H1 (cell line): Measurements from ENCODE around the gene PHF14. TPM values are rescaled to one million over a fixed set of nuclear protein-coding genes. Genes with fewer than 3 reads are reported as not detected.

Experiments
- CTCF ChIA-PET: fragments of 300-600 bp; sonication (Branson Sonifier 250); formaldehyde crosslinking; loops from one replicate; lab custom pipeline; 2021; ENCODE audit not compliant: partially characterized antibody; lab: Charles Lee
- POLR2A ChIA-PET: fragments of 300-600 bp; sonication (Branson Sonifier 250); formaldehyde crosslinking; loops from one replicate; lab custom pipeline; 2021; ENCODE audit warnings: inconsistent platforms; ENCODE audit not compliant: partially characterized antibody; lab: Charles Lee
- DNase-seq, 2 experiments: peaks; one replicate each; pipeline versions ENCODE4 v3.0.0 to v3.0.0-alpha.2; 2010 to 2022; ENCODE audit warnings: low spot score in 2 of 2, low read depth in 1 of 2, mixed read lengths in 1 of 2
- FAIRE-seq: peaks from 2 replicates; lab custom pipeline; 2011; peaks lifted over from hg19 to GRCh38; lab: Jason Lieb, UNC
- H2AFZ ChIP-seq: 2 replicates; pipeline ENCODE4 v1.8.1; 2012; ENCODE audit warnings: low read length, inconsistent platforms
- H2AK5ac ChIP-seq: 2 replicates; pipeline ENCODE4 v1.6.1; 2013; ENCODE audit warnings: low read depth, low read length
- H2BK120ac ChIP-seq: replicated peaks from 2 replicates; pipeline ENCODE3; 2013; ENCODE audit warnings: low read depth, low read length, inconsistent platforms
- H2BK12ac ChIP-seq: 2 replicates; pipeline ENCODE4 v1.6.1; 2013; ENCODE audit warnings: low read depth, low read length
- H2BK15ac ChIP-seq: 2 replicates; pipeline ENCODE4 v1.6.1; 2013; ENCODE audit warnings: low read length
- H2BK20ac ChIP-seq: 2 replicates; pipeline ENCODE4 v1.6.1; 2013; ENCODE audit warnings: low read length
- H2BK5ac ChIP-seq: 2 replicates; pipeline ENCODE4 v1.6.1; 2013; ENCODE audit warnings: low read depth, low read length
- H3K14ac ChIP-seq: 2 replicates; pipeline ENCODE4 v1.6.1; 2013; ENCODE audit warnings: inconsistent platforms; ENCODE audit not compliant: insufficient read length
- H3K18ac ChIP-seq: 2 replicates; pipeline ENCODE4 v1.6.1; 2013; ENCODE audit warnings: low read length; ENCODE audit errors: extremely low read depth
- H3K23ac ChIP-seq: 2 replicates; pipeline ENCODE4 v1.6.1; 2013; ENCODE audit warnings: inconsistent platforms; ENCODE audit not compliant: insufficient read length
- H3K23me2 ChIP-seq: 2 replicates; pipeline ENCODE4 v1.6.1; 2013; ENCODE audit warnings: low read depth, low read length
- H3K27ac ChIP-seq: 2 replicates; pipeline ENCODE4 v1.6.1; 2011; ENCODE audit warnings: low read depth, low read length, inconsistent platforms
- H3K27me3 ChIP-seq, 4 experiments: replicated peaks in 1 of 4; 1 replicate in 1 of 4; 2 replicates in 3 of 4; pipeline versions ENCODE4 v1.6.1 to v1.8.1; 2011 to 2013; ENCODE audit warnings: low read length in 3 of 4, mild to moderate bottlenecking in 3 of 4, inconsistent platforms in 2 of 4, mixed read lengths in 2 of 4, moderate library complexity in 1 of 4; ENCODE audit not compliant: control insufficient read depth in 3 of 4, insufficient read depth in 3 of 4; ENCODE audit errors: extremely low read depth in 1 of 4
- H3K36me3 ChIP-seq, 4 experiments: 2 replicates each; pipeline versions ENCODE4 v1.6.1 to v1.8.1; 2011 to 2013; ENCODE audit warnings: mild to moderate bottlenecking in 4 of 4, low read length in 3 of 4, moderate library complexity in 2 of 4, control low read depth in 1 of 4, inconsistent platforms in 1 of 4; ENCODE audit not compliant: insufficient read depth in 4 of 4, control insufficient read depth in 2 of 4
- H3K4ac ChIP-seq: replicated peaks from 2 replicates; pipeline ENCODE3; 2013; ENCODE audit warnings: low read length, low read depth, mixed read lengths, inconsistent platforms; ENCODE audit not compliant: insufficient read length
- H3K4me1 ChIP-seq, 4 experiments: replicated peaks in 1 of 4; 1 replicate in 1 of 4; 2 replicates in 3 of 4; pipeline versions ENCODE4 v1.6.1 to v1.8.1; 2011 to 2013; ENCODE audit warnings: low read length in 3 of 4, inconsistent platforms in 2 of 4, mixed read lengths in 1 of 4; ENCODE audit not compliant: insufficient read depth in 4 of 4, control insufficient read depth in 3 of 4
- H3K4me2 ChIP-seq, 2 experiments: 2 replicates each; pipeline versions ENCODE4 v1.6.1 to v1.8.1; 2011 to 2013; ENCODE audit warnings: low read depth in 2 of 2, low read length in 2 of 2, control low read depth in 1 of 2, inconsistent platforms in 1 of 2, mild to moderate bottlenecking in 1 of 2; ENCODE audit not compliant: insufficient read depth in 1 of 2
- H3K4me3 ChIP-seq, 4 experiments: fragments of 200-600, 300-600 bp in 1 of 4; sonication (generic), shearing (Covaris generic), sonication (Bioruptor Twin) in 1 of 4; 2 replicates each; pipeline versions ENCODE4 v1.5.1 to v1.8.1; 2011 to 2016; ENCODE audit warnings: low read length in 4 of 4, low read depth in 3 of 4, control low read depth in 2 of 4, inconsistent platforms in 2 of 4, mild to moderate bottlenecking in 2 of 4, mixed read lengths in 1 of 4, moderate library complexity in 1 of 4; ENCODE audit not compliant: insufficient read depth in 2 of 4; ENCODE audit errors: extremely low read depth in 1 of 4
- H3K56ac ChIP-seq: replicated peaks from 2 replicates; pipeline ENCODE3; 2013; ENCODE audit warnings: low read depth, mild to moderate bottlenecking, mixed read lengths, low read length, inconsistent platforms; ENCODE audit not compliant: insufficient read length
- H3K79me1 ChIP-seq: 2 replicates; pipeline ENCODE4 v1.6.1; 2013; ENCODE audit warnings: low read depth, low read length, control low read depth
- H3K79me2 ChIP-seq, 2 experiments: 2 replicates each; pipeline versions ENCODE4 v1.6.1 to v1.8.1; 2012 to 2013; ENCODE audit warnings: low read length in 2 of 2, mild to moderate bottlenecking in 2 of 2, inconsistent platforms in 1 of 2; ENCODE audit not compliant: insufficient read depth in 2 of 2, control insufficient read depth in 1 of 2
- H3K9ac ChIP-seq, 4 experiments: replicated peaks in 1 of 4; 1 replicate in 1 of 4; 2 replicates in 3 of 4; pipeline versions ENCODE4 v1.6.1 to v1.8.1; 2011 to 2013; ENCODE audit warnings: low read depth in 3 of 4, low read length in 3 of 4, control low read depth in 2 of 4, mild to moderate bottlenecking in 2 of 4, moderate library complexity in 2 of 4, inconsistent platforms in 1 of 4; ENCODE audit errors: extremely low read depth in 1 of 4
- H3K9me3 ChIP-seq, 2 experiments: 2 replicates each; pipeline versions ENCODE4 v1.6.1 to v1.8.1; 2012 to 2013; ENCODE audit warnings: mild to moderate bottlenecking in 2 of 2, moderate library complexity in 2 of 2, control low read depth in 1 of 2, inconsistent platforms in 1 of 2, low read depth in 1 of 2, low read length in 1 of 2, mixed read lengths in 1 of 2; ENCODE audit not compliant: insufficient read depth in 2 of 2
- H4K20me1 ChIP-seq, 2 experiments: replicated peaks in 1 of 2; 2 replicates each; pipeline versions ENCODE3 to v1.8.1; 2011 to 2013; ENCODE audit warnings: inconsistent platforms in 2 of 2, low read length in 2 of 2, mild to moderate bottlenecking in 1 of 2; ENCODE audit not compliant: insufficient read depth in 2 of 2, control insufficient read depth in 1 of 2
- H4K5ac ChIP-seq: 2 replicates; pipeline ENCODE4 v1.6.1; 2013; ENCODE audit warnings: low read length, low read depth, mixed read lengths, inconsistent platforms; ENCODE audit not compliant: insufficient read length
- H4K8ac ChIP-seq: 2 replicates; pipeline ENCODE4 v1.8.0; 2013; ENCODE audit warnings: mild to moderate bottlenecking, moderate library complexity, low read length, inconsistent platforms; ENCODE audit not compliant: insufficient read depth; ENCODE audit errors: extremely low read depth
- H4K91ac ChIP-seq: replicated peaks from 2 replicates; pipeline ENCODE3; 2013; ENCODE audit warnings: low read length, mixed read lengths, inconsistent platforms; ENCODE audit not compliant: insufficient read length
- GTF2F1 ChIP-seq: IDR thresholded peaks from 2 replicates; pipeline ENCODE4 v1.6.1; 2012; ENCODE audit warnings: low read depth, low read length, improper control_type of control experiment, borderline replicate concordance
- HDAC2 ChIP-seq, 2 experiments: fragments of 300-600 bp in 1 of 2; sonication (generic) in 1 of 2; IDR thresholded peaks; 2 replicates each; pipeline ENCODE4 v1.6.1; 2011 to 2012; ENCODE audit warnings: low read depth in 2 of 2, low read length in 2 of 2, mild to moderate bottlenecking in 2 of 2, moderate library complexity in 2 of 2, borderline replicate concordance in 1 of 2, inconsistent platforms in 1 of 2
- KDM4A ChIP-seq: IDR thresholded peaks from one replicate; pipeline ENCODE4 v1.7.1; 2012; ENCODE audit warnings: low read depth, mild to moderate bottlenecking, moderate library complexity, low read length, inconsistent platforms; ENCODE audit not compliant: severe bottlenecking
- MAFK ChIP-seq: IDR thresholded peaks from 2 replicates; pipeline ENCODE4 v1.6.1; 2012; ENCODE audit warnings: low read depth, mild to moderate bottlenecking, improper control_type of control experiment, low read length
- POU5F1 ChIP-seq: IDR thresholded peaks from 2 replicates; pipeline ENCODE4 v1.6.1; 2011; ENCODE audit warnings: low read depth, mild to moderate bottlenecking, low read length, moderate library complexity
- TAF1 ChIP-seq: IDR thresholded peaks from 2 replicates; pipeline ENCODE4 v1.6.1; 2011; ENCODE audit warnings: mild to moderate bottlenecking, low read depth, low read length
- WGBS, 2 experiments: shearing (Covaris generic) in 1 of 2; methylation state at CpG; one replicate each; pipeline versions ENCODE4 v1.1.6 to v1.1.7; 2013 to 2015; ENCODE audit warnings: low lambda C conversion rate in 2 of 2, mixed read lengths in 2 of 2, inconsistent platforms in 1 of 2, low coverage in 1 of 2, missing lambda C conversion rate in 1 of 2; ENCODE audit not compliant: insufficient replicate concordance in 2 of 2, insufficient coverage in 1 of 2, insufficient read length in 1 of 2; ENCODE audit errors: extremely low coverage in 1 of 2, missing lambda C conversion rate in 1 of 2; 5-methylcytosine and 5-hydroxymethylcytosine counted together
- polyA plus RNA-seq, 7 experiments: library from polyadenylated mRNA; depleted of rRNA in 3 of 7; stranded (reverse) in 5 of 7; unstranded in 2 of 7; fragments of >200 nt in 5 of 7; fragments of 200-250 nt in 2 of 7; gene quantifications; 1 replicate in 5 of 7; 2 replicates in 1 of 7; 4 replicates in 1 of 7; pipeline versions ENCODE4 v1.2.1 to v1.2.3, GENCODE V29; 2011 to 2013; ENCODE audit warnings: missing spikeins in 2 of 7, mixed read lengths in 2 of 7
- total RNA-seq: library from RNA; stranded (reverse); fragmentation: NEBNext Ultra II Directional; extraction: Animal tissue kit (Norgen Biotek cat#: 25700); gene quantifications from 2 replicates; pipeline ENCODE4 v1.2.1, GENCODE V29; 2021

PHF14 gene
- total and polyA plus RNA-seq, 2 of the 8 experiments (the other 6 are each of a cell fraction or from before 2014, with no cell fraction given) = 17.9 to 70.6 TPM

GRCh38 chr7:11141541-11141940, 167.9 kb downstream of the PHF14 start:
- Histone ChIP-seq H3K27ac (no peak overlapping the region), H2AFZ (no peak overlapping the region), H3K4me1 (no peaks in the 10 kb centered on the region), H4K8ac (no peak overlapping the region), H3K23me2 (no peaks in the 10 kb centered on the region), H3K27me3 (no peaks in the 10 kb centered on the region), H3K23ac (no peak overlapping the region), H3K56ac (no peak overlapping the region), H3K79me1 (no peaks in the 10 kb centered on the region), H2BK15ac (no peak overlapping the region), H3K9ac (no peak overlapping the region), H3K4me2 (no peak overlapping the region), H3K36me3 (no peaks in the 10 kb centered on the region), H2BK120ac (no peak overlapping the region), H3K14ac (no peak overlapping the region), H2AK5ac (no peak overlapping the region), H3K9me3 (no peaks in the 10 kb centered on the region), H3K4me3 (no peak overlapping the region), H2BK12ac (no peak overlapping the region), H2BK20ac (no peak overlapping the region), H3K79me2 (no peaks in the 10 kb centered on the region), H4K20me1 (peaks cover 0 to 2% of the 10 kb centered on the region in 2 experiments), H3K4ac (no peak overlapping the region), H4K91ac (no peak overlapping the region), H3K18ac (no peak overlapping the region), H4K5ac (no peak overlapping the region), H2BK5ac (no peak overlapping the region)
- ChIA-PET POLR2A (no interaction called here), CTCF (interaction anchor here (0.6 to 1.1 kb wide), 2 partner anchors 9 to 417 kb away, joined by 3 read pairs; no protein-coding TSS in a partner anchor)
- no peak for FAIRE-seq
- WGBS, 2 experiments = 86% methylated on average over 3 of the region's 3 CpGs; no CpG with 5 or more reads in 1 of the 2 experiments
- no peak for DNase-seq
- TF ChIP-seq GTF2F1 = no peak
- no peak for TF ChIP-seq POU5F1
- no peak for TF ChIP-seq HDAC2 (IDR thresholded peaks at IDR 0.05; ENCODE audit: borderline replicate concordance in 1 of 2, low read depth in 2 of 2, low read length in 2 of 2)
- no peak for TF ChIP-seq MAFK
- TF ChIP-seq KDM4A = no peak
- TF ChIP-seq TAF1 = no peak
